Suprapubic skin (tissue), 4 donors: ENCODE data around the gene GNAO1.

ENCODE experiments used
- EP300 ChIP-seq: sonication (generic); formaldehyde crosslinking; IDR thresholded peaks from one replicate; pipeline ENCODE4 v1.6.1; 2017; ENCODE audit warnings: antibody characterized with exemption
- POLR2A ChIP-seq, 2 donors: fragments of 450-650 bp; IDR thresholded peaks; one replicate each; pipeline ENCODE4 v1.6.1; 2017; ENCODE audit warnings: antibody characterized with exemption in 2 of 2, mild to moderate bottlenecking in 2 of 2, moderate library complexity in 2 of 2
- POLR2AphosphoS5 ChIP-seq, 3 donors: sonication (generic); formaldehyde crosslinking; IDR thresholded peaks; one replicate each; pipeline ENCODE4 v1.6.1; 2017; ENCODE audit warnings: antibody characterized with exemption in 3 of 3
- TF ChIP-seq, protein P1 (sequence below), 2 donors: fragments of 200-600 bp in 1 of 2; fragments of 450-650 bp in 1 of 2; sonication (generic) in 1 of 2; IDR thresholded peaks; one replicate each; pipeline ENCODE4 v1.5.1; 2016 to 2019; ENCODE audit warnings: antibody characterized with exemption in 2 of 2, mild to moderate bottlenecking in 1 of 2, moderate library complexity in 1 of 2

DNA sequence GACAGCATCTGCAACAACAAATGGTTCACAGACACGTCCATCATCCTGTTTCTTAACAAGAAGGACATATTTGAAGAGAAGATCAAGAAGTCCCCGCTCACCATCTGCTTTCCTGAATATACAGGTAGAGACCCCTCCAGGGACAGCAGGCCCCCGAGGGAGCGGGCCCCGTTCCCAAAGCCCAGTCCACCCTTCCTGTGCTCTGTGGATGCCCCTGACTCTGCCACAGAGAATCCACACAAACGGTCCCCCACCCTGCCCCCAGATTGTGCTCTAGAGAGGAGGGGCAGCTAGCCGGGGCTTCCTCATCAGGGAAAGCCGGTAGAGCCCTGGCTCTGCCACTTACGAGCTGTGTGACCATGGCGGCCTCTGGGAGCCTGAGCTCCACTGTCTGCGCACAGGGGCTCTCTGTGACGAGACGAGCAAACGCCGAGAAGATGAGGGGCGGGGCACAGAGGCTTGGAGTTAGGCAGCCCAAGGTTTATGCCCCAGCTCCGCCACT lies 149.6 kb downstream of the GNAO1 start:
- TF ChIP-seq POLR2A (IDR thresholded peaks at IDR 0.05) (no peak), POLR2AphosphoS5 (IDR thresholded peaks at IDR 0.05) (no peak), EP300 (no peak)
- TF ChIP-seq, protein P1, sequence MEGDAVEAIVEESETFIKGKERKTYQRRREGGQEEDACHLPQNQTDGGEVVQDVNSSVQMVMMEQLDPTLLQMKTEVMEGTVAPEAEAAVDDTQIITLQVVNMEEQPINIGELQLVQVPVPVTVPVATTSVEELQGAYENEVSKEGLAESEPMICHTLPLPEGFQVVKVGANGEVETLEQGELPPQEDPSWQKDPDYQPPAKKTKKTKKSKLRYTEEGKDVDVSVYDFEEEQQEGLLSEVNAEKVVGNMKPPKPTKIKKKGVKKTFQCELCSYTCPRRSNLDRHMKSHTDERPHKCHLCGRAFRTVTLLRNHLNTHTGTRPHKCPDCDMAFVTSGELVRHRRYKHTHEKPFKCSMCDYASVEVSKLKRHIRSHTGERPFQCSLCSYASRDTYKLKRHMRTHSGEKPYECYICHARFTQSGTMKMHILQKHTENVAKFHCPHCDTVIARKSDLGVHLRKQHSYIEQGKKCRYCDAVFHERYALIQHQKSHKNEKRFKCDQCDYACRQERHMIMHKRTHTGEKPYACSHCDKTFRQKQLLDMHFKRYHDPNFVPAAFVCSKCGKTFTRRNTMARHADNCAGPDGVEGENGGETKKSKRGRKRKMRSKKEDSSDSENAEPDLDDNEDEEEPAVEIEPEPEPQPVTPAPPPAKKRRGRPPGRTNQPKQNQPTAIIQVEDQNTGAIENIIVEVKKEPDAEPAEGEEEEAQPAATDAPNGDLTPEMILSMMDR (IDR thresholded peaks at IDR 0.05) = no peak
